HepG2 (cell line): ENCODE data around the gene CAMTA1. TPM values are rescaled to one million over a fixed set of nuclear protein-coding genes. Genes with fewer than 3 reads are reported as not detected.

Experiments
- ATF4 ChIP-seq, 2 experiments: fragments of 450-650 bp in 1 of 2; sonication (generic) in 1 of 2; formaldehyde crosslinking; IDR thresholded peaks; 2 replicates each; pipeline versions ENCODE4 v1.5.0 to v1.8.0; 2020 to 2022; ENCODE audit warnings: mild to moderate bottlenecking in 1 of 2, missing genetic modification reagents in 1 of 2
- CSRNP1 ChIP-seq: sonication (generic); formaldehyde crosslinking; IDR thresholded peaks from 2 replicates; pipeline ENCODE4 v1.8.1; 2023; ENCODE audit warnings: mild to moderate bottlenecking, missing genetic modification reagents
- HNRNPUL1 ChIP-seq: fragments of 200-400 bp; formaldehyde crosslinking; IDR thresholded peaks from 2 replicates; pipeline ENCODE4 v1.6.1; 2017; ENCODE audit warnings: low read depth, mild to moderate bottlenecking, low read length, moderate library complexity
- MAFG ChIP-seq: sonication (generic); formaldehyde crosslinking; IDR thresholded peaks from 2 replicates; pipeline ENCODE4 v1.5.1; 2020; ENCODE audit warnings: mild to moderate bottlenecking, missing genetic modification reagents
- MAFK ChIP-seq, 2 experiments: IDR thresholded peaks in 1 of 2; conservative IDR thresholded peaks in 1 of 2; 2 replicates each; pipeline ENCODE4 v1.6.1; 2011; ENCODE audit warnings: improper control_type of control experiment in 2 of 2, low read length in 2 of 2
- NFE2L2 ChIP-seq: fragments of 150-350 bp; IDR thresholded peaks from 2 replicates; pipeline ENCODE4 v1.6.1; 2014; ENCODE audit warnings: low read length
- NR2F1 ChIP-seq, 2 experiments: fragments of 450-650 bp in 1 of 2; formaldehyde crosslinking in 1 of 2; IDR thresholded peaks; 2 replicates each; pipeline versions ENCODE4 v1.5.0 to v1.6.1; 2016 to 2020; ENCODE audit warnings: mild to moderate bottlenecking in 1 of 2, missing compliant biosample characterization in 1 of 2, missing genetic modification reagents in 1 of 2, moderate library complexity in 1 of 2
- SIX4 ChIP-seq: sonication (generic); formaldehyde crosslinking; IDR thresholded peaks from 2 replicates; pipeline ENCODE4 v1.4.0; 2020; ENCODE audit warnings: missing genetic modification reagents
- SMC3 ChIP-seq: IDR thresholded peaks from 2 replicates; pipeline ENCODE4 v1.6.1; 2011; ENCODE audit warnings: low read length, improper control_type of control experiment
- SNRNP70 ChIP-seq: fragments of 200-400 bp; formaldehyde crosslinking; IDR thresholded peaks from 2 replicates; pipeline ENCODE4 v1.6.1; 2017; ENCODE audit warnings: mild to moderate bottlenecking, low read depth, low read length, moderate library complexity
- SRY ChIP-seq: sonication (generic); formaldehyde crosslinking; IDR thresholded peaks from 2 replicates; pipeline ENCODE4 v1.8.0; 2022; ENCODE audit warnings: mild to moderate bottlenecking, missing genetic modification reagents
- ZNF326 ChIP-seq: sonication (generic); formaldehyde crosslinking; IDR thresholded peaks from 2 replicates; pipeline ENCODE4 v1.4.0; 2020; ENCODE audit warnings: missing genetic modification reagents, borderline replicate concordance
- ZNF530 ChIP-seq: sonication (generic); formaldehyde crosslinking; IDR thresholded peaks from 2 replicates; pipeline ENCODE4 v1.5.0; 2020; ENCODE audit warnings: low read depth, mild to moderate bottlenecking, missing genetic modification reagents
- ZNF703 ChIP-seq: sonication (generic); formaldehyde crosslinking; IDR thresholded peaks from 2 replicates; pipeline ENCODE4 v1.5.1; 2020; ENCODE audit warnings: missing genetic modification reagents, mild to moderate bottlenecking, moderate library complexity, borderline replicate concordance
- polyA plus RNA-seq, 8 experiments: library from polyadenylated mRNA; depleted of rRNA in 3 of 8; stranded (reverse) in 7 of 8; unstranded in 1 of 8; fragments of >200 nt; fragmentation: Illumina TruSeq in 4 of 8; extraction: Trizol in 4 of 8; gene quantifications; 2 replicates each; pipeline versions ENCODE4 v1.2.1 to v1.2.3, GENCODE V29; 2011 to 2016; ENCODE audit warnings: low read depth in 4 of 8, missing spikeins in 1 of 8, mixed read lengths in 1 of 8; ENCODE audit not compliant: insufficient read depth in 1 of 8
- total RNA-seq, 5 experiments: library from RNA; depleted of rRNA; stranded (reverse); fragments of >200 nt; fragmentation: Illumina TruSeq; extraction: Trizol; gene quantifications; 2 replicates each; pipeline ENCODE4 v1.2.3, GENCODE V29; 2016; ENCODE audit warnings: low read depth in 1 of 5
- TF ChIP-seq, protein P1 (sequence below): sonication (generic); formaldehyde crosslinking; IDR thresholded peaks from 2 replicates; pipeline ENCODE4 v1.5.0; 2020; ENCODE audit warnings: mild to moderate bottlenecking, missing genetic modification reagents, moderate library complexity
- TF ChIP-seq, protein P2 (sequence below): sonication (generic); formaldehyde crosslinking; IDR thresholded peaks from 2 replicates; pipeline ENCODE4 v1.4.0; 2020; ENCODE audit warnings: low read depth, mild to moderate bottlenecking, missing genetic modification reagents

CAMTA1 gene
- total and polyA plus RNA-seq, 2 of the 13 experiments (the other 11 are each of a cell fraction or from before 2014, with no cell fraction given), result 25.0 to 36.4 TPM

- TF ChIP-seq, protein P1, sequence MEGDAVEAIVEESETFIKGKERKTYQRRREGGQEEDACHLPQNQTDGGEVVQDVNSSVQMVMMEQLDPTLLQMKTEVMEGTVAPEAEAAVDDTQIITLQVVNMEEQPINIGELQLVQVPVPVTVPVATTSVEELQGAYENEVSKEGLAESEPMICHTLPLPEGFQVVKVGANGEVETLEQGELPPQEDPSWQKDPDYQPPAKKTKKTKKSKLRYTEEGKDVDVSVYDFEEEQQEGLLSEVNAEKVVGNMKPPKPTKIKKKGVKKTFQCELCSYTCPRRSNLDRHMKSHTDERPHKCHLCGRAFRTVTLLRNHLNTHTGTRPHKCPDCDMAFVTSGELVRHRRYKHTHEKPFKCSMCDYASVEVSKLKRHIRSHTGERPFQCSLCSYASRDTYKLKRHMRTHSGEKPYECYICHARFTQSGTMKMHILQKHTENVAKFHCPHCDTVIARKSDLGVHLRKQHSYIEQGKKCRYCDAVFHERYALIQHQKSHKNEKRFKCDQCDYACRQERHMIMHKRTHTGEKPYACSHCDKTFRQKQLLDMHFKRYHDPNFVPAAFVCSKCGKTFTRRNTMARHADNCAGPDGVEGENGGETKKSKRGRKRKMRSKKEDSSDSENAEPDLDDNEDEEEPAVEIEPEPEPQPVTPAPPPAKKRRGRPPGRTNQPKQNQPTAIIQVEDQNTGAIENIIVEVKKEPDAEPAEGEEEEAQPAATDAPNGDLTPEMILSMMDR (CRISPR knock-in tag), result peak; percentile 86
- TF ChIP-seq ATF4 (CRISPR knock-in tag; IDR thresholded peaks at IDR 0.05) (no peak), MAFG (CRISPR knock-in tag) (no peak), NFE2L2 (peak; percentile 74; the same call in 1 of the 2 replicates), ZNF703 (CRISPR knock-in tag) (no peak), HNRNPUL1 (no peak), CSRNP1 (CRISPR knock-in tag) (no peak), ZNF326 (no peak), NR2F1 (CRISPR knock-in tag; IDR thresholded peaks at IDR 0.05) (no peak), MAFK (conservative IDR thresholded peaks at IDR 0.05 in 1 of 2, IDR thresholded peaks at IDR 0.05 in 1 of 2; ENCODE audit: low read length in 2 of 2) (peak; percentile 83 to 85), SMC3 (peak; percentile 56), ZNF530 (CRISPR knock-in tag) (no peak), SNRNP70 (no peak), SIX4 (CRISPR knock-in tag) (no peak), SRY (no peak)
- TF ChIP-seq, protein P2, sequence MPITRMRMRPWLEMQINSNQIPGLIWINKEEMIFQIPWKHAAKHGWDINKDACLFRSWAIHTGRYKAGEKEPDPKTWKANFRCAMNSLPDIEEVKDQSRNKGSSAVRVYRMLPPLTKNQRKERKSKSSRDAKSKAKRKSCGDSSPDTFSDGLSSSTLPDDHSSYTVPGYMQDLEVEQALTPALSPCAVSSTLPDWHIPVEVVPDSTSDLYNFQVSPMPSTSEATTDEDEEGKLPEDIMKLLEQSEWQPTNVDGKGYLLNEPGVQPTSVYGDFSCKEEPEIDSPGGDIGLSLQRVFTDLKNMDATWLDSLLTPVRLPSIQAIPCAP (CRISPR knock-in tag), result no peak
These were observed 422.8 kb downstream of the CAMTA1 start (continued) for GRCh38 chr1:7207875-7208646.
